LNCAP (cell line): ENCODE data around the gene C3orf22.

Experiments used
- CTCF ChIP-seq: fragments of 450-650 bp; IDR thresholded peaks from 2 replicates; pipeline ENCODE4 v1.5.1; 2017; ENCODE audit warnings: mild to moderate bottlenecking

C3orf22 gene, protein sequence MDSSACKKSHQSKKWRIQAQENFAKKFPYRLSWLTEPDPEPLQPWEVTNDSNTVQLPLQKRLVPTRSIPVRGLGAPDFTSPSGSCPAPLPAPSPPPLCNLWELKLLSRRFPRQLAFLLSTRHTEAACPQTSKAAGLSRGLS

DNA sequence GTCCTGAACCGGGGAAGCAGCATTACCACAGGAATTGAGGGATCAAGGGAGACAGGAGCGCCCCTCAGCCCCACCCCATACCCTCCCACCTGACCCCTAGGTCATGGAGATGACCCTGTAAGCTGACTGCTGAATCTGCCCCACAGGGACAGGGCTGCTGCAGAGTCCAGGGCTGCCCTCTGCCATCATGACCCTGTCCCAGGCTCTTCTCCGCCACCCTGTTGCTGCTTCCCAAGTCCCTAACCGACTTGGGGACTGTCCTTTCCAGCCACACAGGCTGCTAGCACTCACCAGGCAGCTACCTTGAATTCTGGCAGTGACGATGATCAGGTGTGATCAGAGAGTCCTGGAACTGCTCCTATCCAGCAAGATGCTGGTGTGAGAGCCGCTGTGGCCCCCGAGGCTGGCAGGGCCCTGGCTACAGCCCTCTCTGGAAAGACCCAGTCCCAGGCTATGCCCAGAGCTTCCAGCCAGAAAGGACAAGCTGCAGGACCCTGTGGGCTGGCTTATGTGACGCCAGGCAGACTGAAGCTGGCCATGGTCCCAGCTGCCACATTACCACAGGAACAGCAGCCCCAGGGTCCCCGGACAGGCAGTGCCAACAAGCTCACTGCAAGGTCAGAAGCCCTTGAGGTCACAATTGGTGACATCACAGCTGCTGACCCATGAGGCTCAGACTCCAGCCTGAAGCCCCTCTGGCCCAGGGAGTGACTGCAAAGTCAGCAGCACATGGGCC is at the start of gene C3orf22:
C3orf22 (minus strand) TSS at position 597 of the 736 bp plus-strand sequence. CDS start 5,542 bp downstream, outside the sequence.
- no peak for TF ChIP-seq CTCF

DNA sequence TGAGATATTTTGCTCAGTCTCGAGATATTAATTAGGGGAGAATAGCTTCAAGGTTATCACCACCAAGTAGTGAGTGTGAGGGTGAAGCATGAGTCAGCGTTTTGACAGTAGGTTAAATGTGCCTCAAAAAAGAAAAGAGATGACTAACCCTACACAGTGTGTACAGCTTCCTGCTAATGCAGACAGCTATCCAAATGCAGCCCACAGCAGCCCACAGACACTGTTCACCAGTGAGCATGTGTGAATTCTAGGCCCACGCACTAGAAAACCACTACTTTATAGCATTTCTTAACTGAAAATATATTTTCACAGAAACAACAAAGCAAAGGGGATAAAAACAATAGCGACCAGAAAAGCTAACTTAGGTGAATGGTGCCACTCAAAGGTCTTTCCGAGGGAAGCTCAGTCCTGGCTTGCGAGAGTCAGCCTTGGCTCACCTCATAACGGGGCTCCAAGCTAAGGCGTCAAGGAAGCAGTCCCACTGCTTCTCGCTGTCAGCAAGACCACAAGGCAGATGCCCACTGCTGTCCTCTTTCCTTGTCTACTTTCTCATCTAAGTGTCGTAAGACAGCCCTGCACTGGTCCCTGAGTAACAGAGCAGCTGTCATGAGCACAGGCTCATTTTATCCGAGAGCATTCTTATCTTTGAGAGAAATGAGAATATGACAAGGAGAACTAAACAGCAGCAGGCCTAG is 48.6 kb upstream of the C3orf22 start:
- no peak for TF ChIP-seq CTCF

GRCh38 chr3:126606001-126606400 is 47.3 kb upstream of the C3orf22 start:
- TF ChIP-seq CTCF, result no peak

GRCh38 chr3:126604691-126605090 is 46.0 kb upstream of the C3orf22 start:
- TF ChIP-seq CTCF, result no peak

- TF ChIP-seq CTCF, result no peak
Observed at GRCh38 chr3:126599101-126599500, 40.4 kb upstream of the C3orf22 start.

DNA sequence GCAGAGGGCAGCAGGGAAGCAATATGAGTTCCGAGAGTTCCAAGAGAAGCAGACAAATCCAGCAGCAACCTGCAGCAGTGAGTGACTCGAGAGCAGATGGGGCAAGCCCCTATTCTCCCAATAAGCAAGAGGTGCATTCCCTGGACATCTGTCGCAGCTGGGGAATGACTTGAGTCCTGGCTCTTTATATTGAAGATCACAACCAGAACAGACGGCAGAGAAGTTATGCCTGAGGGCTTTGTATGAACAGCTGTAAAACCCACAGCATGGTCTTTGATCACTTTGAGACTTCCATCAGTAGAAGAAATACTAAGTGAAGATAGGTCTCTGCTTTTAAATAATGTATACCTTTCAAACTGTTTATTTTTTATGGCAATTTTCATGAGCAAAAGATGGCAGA is 23.6 kb upstream of the C3orf22 start:
- TF ChIP-seq CTCF, result no peak

- TF ChIP-seq CTCF, result no peak
Observed at GRCh38 chr3:126581569-126581968, 22.8 kb upstream of the C3orf22 start.
